Measurements from ENCODE around the gene IFI6. TPM values are rescaled to one million over a fixed set of nuclear protein-coding genes. Genes with fewer than 3 reads are reported as not detected.

IFI6 gene
- total RNA-seq, 1 experiment from 2014 or later = 19.4 TPM

GRCh38 chr1:27618341-27619082 lies 53.5 kb downstream of the IFI6 start:
- POLR2A ChIA-PET (ENCODE audit: low non-redundant PET) = no interaction called here

GRCh38 chr1:27617420-27617819 lies 54.6 kb downstream of the IFI6 start:
- DNase-seq (ENCODE audit: low spot score) = no peak
- ChIA-PET POLR2A (ENCODE audit: low non-redundant PET) (no interaction called here), CTCF (interaction anchor here (1.2 to 1.8 kb wide), 2 partner anchors 26 to 45 kb away, joined by 3 to 9 read pairs; no protein-coding TSS in a partner anchor)
- Histone ChIP-seq H3K9me3 (ENCODE audit: low read depth, low read length, poor library complexity, severe bottlenecking) (no peaks in the 10 kb centered on the region), H3K4me1 (ENCODE audit: insufficient read depth, low read length, poor library complexity, severe bottlenecking) (no peaks in the 10 kb centered on the region), H3K36me3 (ENCODE audit: insufficient read depth, low read length, poor library complexity, severe bottlenecking) (no peaks in the 10 kb centered on the region), H3K4me3 (ENCODE audit: low read depth, low read length, poor library complexity, severe bottlenecking) (no peak overlapping the region), H3K27me3 (replicated peaks; ENCODE audit: insufficient read depth, low read depth, low read length, poor library complexity) (no peaks in the 10 kb centered on the region), H3K27ac (ENCODE audit: low read depth, low read length, poor library complexity, severe bottlenecking) (no peak overlapping the region)
- TF ChIP-seq EZH2 (IDR thresholded peaks at IDR 0.05; ENCODE audit: borderline replicate concordance, low read depth, low read length, poor library complexity, severe bottlenecking) (no peak), CTCF (conservative IDR thresholded peaks at IDR 0.05; ENCODE audit: low read depth, low read length) (no peak)
- intact Hi-C loops (cut with micrococcal nuclease; ENCODE audit: unreplicated experiment) = no loop called here
- BruUV-seq (replicated peaks) = no TSS peak

More at GRCh38 chr1:27618341-27619082, 53.5 kb downstream of the IFI6 start:
- Histone ChIP-seq H3K27me3 (replicated peaks; ENCODE audit: insufficient read depth, low read depth, low read length, poor library complexity) (no peaks in the 10 kb centered on the region), H3K27ac (ENCODE audit: low read depth, low read length, poor library complexity, severe bottlenecking) (no peak overlapping the region), H3K9me3 (ENCODE audit: low read depth, low read length, poor library complexity, severe bottlenecking) (no peaks in the 10 kb centered on the region), H3K36me3 (ENCODE audit: insufficient read depth, low read length, poor library complexity, severe bottlenecking) (no peaks in the 10 kb centered on the region), H3K4me1 (ENCODE audit: insufficient read depth, low read length, poor library complexity, severe bottlenecking) (no peaks in the 10 kb centered on the region), H3K4me3 (ENCODE audit: low read depth, low read length, poor library complexity, severe bottlenecking) (no peak overlapping the region)
- no peak for TF ChIP-seq EZH2 (IDR thresholded peaks at IDR 0.05; ENCODE audit: borderline replicate concordance, low read depth, low read length, poor library complexity, severe bottlenecking)
- no peak for TF ChIP-seq CTCF (conservative IDR thresholded peaks at IDR 0.05; ENCODE audit: low read depth, low read length)
- BruUV-seq (replicated peaks) = no TSS peak
- CTCF ChIA-PET = no interaction called here
- DNase-seq (ENCODE audit: low spot score) = no peak
- intact Hi-C loops (cut with micrococcal nuclease; ENCODE audit: unreplicated experiment) = no loop called here

GRCh38 chr1:27616441-27616840 lies 55.6 kb downstream of the IFI6 start:
- no peaks in the 10 kb centered on the region for H3K36me3 ChIP-seq (ENCODE audit: insufficient read depth, low read length, poor library complexity, severe bottlenecking)
- H3K27me3 ChIP-seq (replicated peaks; ENCODE audit: insufficient read depth, low read depth, low read length, poor library complexity) = no peaks in the 10 kb centered on the region
- H3K4me1 ChIP-seq (ENCODE audit: insufficient read depth, low read length, poor library complexity, severe bottlenecking) = no peaks in the 10 kb centered on the region
- no peak overlapping the region for H3K27ac ChIP-seq (ENCODE audit: low read depth, low read length, poor library complexity, severe bottlenecking)
- no TSS peak for BruUV-seq (replicated peaks)
- ChIA-PET POLR2A (ENCODE audit: low non-redundant PET) (no interaction called here), CTCF (interaction anchor here (0.5 to 1.8 kb wide), 3 partner anchors 27 to 220 kb away, joined by 3 to 14 read pairs (median 9); no protein-coding TSS in a partner anchor)
- intact Hi-C loops (cut with micrococcal nuclease; ENCODE audit: unreplicated experiment) = no loop called here
- no peak for DNase-seq (ENCODE audit: low spot score)
- H3K4me3 ChIP-seq (ENCODE audit: low read depth, low read length, poor library complexity, severe bottlenecking) = no peak overlapping the region
- TF ChIP-seq EZH2 (IDR thresholded peaks at IDR 0.05; ENCODE audit: borderline replicate concordance, low read depth, low read length, poor library complexity, severe bottlenecking) (no peak), CTCF (conservative IDR thresholded peaks at IDR 0.05; ENCODE audit: low read depth, low read length) (peak; percentile 45)
- no peaks in the 10 kb centered on the region for H3K9me3 ChIP-seq (ENCODE audit: low read depth, low read length, poor library complexity, severe bottlenecking)

Other genes starting within 250 kb of the IFI6 start
- gene WASF2, start 182.0 kb downstream of the IFI6 start, total RNA-seq (2021) = 131 and 133 TPM in 2 replicates
- gene AHDC1, start 68.0 kb downstream of the IFI6 start, total RNA-seq (2021) = 33.2 and 34.2 TPM in 2 replicates
- not detected in 2 replicates for gene FGR, start 37.0 kb downstream of the IFI6 start, total RNA-seq (2021)
- gene FAM76A, start 53.8 kb upstream of the IFI6 start, total RNA-seq (2021) = 15.6 and 17.9 TPM in 2 replicates
- 22.5 and 24.5 TPM in 2 replicates for gene STX12, start 101.0 kb upstream of the IFI6 start, total RNA-seq (2021)
- 60.9 and 68.8 TPM in 2 replicates for gene PPP1R8, start 158.6 kb upstream of the IFI6 start, total RNA-seq (2021)
- gene THEMIS2, start 200.4 kb upstream of the IFI6 start, total RNA-seq (2021) = 2.0 and 5.0 TPM in 2 replicates
- gene RPA2, start 242.4 kb upstream of the IFI6 start, total RNA-seq (2021) = 73.6 and 88.9 TPM in 2 replicates